ENCODE results near the gene SGTB.

DNA sequence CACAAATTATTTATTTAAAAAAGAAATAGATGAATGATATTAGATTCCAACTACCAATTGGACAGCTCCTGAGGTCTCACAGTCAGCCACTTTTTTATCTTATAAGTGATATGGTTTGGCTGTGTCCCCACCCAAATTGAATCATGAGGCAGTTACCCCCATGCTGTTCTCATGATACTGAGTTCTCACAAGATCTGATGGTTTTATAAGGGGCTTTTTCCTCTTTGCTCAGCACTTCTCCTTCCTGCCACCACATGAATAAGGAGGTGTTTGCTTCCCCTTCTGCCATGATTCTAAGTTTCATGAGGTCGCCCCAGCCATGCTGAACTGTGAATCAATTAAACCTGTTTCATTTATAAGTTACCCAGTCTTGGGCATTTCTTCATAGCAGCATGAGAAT is 13.0 kb upstream of the SGTB start:
- TF ChIP-seq CTCF (conservative IDR thresholded peaks at IDR 0.05), result no peak
- TF ChIP-seq EZH2 (IDR thresholded peaks at IDR 0.05; ENCODE audit: low read depth), result no peak
